CD4-positive, alpha-beta T cell treated with Interleukin-6 for 4 hours (primary cell): ENCODE measurements around the gene HAO1.
"Not testable (repeated sequence)": the region's sequence is repeated elsewhere in the genome, so short reads cannot be mapped to it uniquely, and the experiment has no call there.

Experiments used
- DNase-seq: peaks from one replicate; pipeline ENCODE4 v3.0.0-alpha.2; 2020; ENCODE audit warnings: mixed read lengths

Gene HAO1

DNA sequence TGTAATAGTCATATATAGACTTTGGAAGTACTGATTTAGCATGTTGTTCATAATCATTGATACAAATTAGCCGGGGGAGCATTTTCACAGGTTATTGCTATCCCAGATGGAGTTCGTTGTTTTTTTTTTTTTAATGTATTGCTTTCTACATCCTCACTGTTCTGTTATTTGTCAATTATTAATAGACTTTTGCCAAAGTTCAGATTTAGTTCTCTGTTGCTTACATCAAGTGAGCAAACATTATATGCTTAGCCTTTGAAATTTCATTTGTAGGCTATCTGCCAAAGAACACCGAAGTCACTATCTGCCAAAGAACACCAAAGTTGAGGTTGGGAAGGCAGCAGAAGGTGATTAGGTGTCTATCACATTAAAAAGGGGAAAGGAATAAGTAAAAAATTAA, at the start of gene HAO1:
HAO1 (minus strand) TSS at position 118 of the 400 bp plus-strand sequence; CDS start at position 82, 36 bp downstream.
- no peak for DNase-seq

DNA sequence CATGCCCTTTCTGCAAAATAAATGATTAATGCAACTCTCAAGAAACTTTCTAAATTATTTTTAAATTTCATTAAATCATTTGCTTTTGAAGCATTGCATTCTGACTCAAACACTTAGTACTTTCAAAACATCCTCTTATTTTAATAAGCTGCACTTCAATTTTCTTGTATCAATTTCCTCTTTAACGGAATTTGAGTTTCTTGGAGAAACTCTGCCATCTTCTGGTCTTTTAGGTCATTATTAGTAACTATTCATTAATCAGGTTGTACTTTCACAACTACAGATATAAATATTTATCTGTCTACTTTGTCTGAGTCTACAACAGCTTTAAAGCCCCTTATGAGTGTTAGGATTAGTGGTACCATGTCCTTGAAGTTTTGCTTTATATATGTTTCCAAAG, 49.1 kb upstream of the HAO1 start:
- DNase-seq, result no peak

DNA sequence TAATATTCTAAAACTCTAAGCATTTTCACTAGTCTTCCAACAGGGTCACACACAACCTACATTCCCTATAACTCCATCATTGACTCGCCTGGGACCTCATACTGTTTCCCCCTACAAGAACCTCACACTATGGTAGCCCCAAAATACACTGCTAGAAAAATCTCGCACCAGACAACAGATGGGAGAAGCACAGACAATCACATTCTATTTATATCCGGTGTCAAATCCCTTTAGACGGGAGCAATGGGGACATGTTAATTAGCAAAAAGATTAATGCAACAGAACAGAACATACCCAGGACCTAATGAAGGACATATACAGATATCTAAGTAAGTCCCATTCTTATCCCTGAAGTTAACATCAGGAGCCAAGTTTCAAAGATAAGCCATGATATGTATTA, 45.7 kb upstream of the HAO1 start:
- DNase-seq, result no peak

DNA sequence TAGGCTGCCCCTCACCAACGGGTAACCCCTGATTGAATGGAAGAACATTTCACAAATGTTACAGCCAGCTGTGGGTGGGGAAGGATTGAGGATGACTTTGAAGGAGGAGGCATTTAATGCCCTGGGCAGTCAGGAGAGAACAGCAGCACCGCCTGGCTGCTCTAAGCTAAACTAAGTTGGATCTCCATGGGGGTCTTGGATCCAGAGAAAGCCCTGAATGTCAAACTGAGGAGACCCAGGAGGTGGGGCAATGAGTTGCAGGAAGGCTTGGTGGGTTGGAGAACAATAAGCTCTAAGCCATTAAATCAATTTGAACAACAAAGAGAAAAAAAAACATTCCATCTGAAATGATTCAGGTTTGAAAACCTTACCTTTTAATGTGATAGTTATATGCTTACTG, 43.9 kb upstream of the HAO1 start:
- DNase-seq, result no peak

DNA sequence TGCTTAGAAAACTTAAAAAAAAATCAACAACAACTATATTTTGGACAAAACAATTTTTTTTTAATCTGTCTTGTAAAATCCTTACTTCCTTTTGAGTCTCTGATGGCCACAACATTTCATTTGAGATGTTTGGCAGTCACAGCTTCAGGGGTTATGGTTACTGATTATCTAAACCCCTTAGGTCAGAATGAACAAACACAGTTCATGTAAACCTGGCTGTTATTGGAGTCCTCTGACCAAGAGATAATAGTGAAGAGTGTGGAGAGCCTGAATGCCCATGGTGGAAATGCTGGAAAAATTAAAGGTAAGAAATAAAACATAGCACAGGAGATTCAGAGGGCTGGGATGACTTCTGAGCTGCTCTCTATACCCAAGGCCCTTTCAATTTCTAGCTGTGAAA, 41.1 kb upstream of the HAO1 start:
- DNase-seq, result no peak

DNA sequence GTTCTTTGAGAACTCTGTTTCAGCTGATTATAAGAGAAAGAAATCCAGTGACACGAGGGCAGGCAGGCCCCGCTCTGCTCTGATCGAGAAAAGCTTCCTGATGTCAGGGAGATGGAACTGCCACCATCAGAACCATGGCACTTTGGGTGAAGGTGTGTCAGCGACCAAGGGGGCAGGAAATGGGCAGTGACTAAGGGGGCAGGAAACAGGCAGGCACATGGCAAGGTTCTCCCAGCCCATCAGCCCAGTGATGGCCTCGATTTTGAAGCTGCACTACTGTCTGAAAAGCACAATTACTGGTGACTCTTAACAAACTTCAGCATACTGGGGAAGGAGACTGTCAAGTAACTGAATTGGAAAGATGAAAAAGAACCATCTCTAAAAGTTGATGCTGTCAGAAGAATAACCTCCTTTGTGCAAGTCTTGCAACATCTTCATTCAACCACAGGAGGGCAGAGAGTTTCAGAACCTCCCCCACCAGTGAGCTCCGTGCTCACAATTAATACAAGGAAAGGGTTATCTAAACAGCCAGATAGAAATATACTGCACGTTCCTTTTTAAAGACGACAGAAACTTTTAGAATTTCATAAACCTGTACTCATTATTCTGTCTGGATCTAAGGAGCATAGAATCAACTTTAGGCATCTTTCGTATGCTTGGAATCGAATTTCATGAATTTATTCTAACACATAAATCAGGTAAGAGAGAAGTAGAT, 40.2 kb upstream of the HAO1 start:
- no peak for DNase-seq

DNA sequence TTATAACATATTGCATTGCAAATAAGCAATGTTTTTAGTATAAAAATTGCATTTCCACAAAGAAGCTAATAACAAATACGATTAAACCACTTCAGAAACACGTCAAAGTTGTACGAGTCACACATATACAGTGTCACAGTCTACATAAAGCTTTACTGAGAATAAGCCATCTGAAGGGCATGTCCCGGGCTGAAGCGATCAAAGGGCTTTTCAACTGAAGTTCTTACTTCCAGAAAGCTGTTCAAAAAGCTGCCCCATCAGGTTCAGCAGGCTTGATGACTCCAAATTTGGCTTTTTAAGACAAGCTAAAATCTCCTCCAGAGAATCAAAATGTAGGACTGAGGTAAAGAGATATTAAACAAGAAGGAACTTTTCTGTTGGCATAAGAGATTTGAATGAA, 37.5 kb upstream of the HAO1 start:
- DNase-seq, result no peak

DNA sequence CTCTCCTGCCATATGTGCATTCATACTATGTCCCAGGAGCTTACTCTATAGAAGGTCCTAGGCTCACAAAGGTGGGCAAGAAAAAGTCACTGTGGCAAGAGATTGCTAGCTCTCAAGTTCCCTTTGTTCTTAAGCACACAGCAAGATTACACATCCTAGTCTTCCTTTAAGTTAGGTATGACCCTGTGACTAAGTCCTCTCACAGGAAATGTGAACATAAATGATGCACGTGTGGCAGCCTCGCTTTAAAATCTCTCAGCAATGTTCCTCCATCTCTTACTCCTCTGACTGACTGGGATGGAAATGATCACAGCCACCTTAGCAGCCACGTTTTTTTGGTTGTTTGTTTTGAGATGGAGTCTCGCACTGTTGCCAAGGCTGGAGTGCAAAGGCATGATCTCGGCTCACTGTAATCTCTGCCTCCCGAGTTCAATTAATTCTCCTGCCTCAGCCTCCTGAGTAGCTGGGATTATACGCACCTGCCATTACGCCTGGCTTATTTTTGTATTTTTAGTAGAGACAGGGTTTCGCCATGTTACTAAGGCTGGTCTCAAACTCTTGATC, 35.7 kb upstream of the HAO1 start:
- DNase-seq, result no peak

DNA sequence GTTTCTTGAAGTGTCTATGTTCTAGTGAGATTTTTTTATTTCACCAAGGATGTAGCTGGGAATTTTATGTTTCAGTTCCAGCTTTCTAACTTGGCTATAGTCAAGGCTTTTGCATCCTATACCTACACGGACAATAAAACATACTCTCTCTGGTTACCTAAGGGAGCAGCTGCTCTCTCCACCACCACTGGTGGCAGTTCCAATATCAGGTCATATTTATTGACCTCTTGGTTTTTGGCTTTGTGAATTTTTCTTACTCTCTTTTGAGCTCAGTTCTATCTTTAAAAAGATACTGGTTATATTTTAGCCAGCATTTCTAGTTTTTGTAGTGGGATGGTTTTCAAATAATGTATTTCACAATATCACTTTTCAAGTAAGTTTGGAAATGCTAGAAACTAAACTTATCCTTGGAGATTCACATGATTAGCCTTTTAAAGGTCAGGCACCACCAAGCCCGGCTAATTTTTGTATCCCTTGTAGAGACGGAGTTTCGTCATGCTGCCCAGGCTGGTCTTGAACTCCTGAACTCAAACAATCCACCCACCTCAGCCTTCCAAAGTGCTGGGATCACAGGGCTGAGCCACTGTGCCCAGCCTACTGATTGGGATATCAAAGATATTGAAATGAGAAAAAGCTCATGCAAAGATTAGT, 34.7 kb upstream of the HAO1 start:
- DNase-seq, result no peak

DNA sequence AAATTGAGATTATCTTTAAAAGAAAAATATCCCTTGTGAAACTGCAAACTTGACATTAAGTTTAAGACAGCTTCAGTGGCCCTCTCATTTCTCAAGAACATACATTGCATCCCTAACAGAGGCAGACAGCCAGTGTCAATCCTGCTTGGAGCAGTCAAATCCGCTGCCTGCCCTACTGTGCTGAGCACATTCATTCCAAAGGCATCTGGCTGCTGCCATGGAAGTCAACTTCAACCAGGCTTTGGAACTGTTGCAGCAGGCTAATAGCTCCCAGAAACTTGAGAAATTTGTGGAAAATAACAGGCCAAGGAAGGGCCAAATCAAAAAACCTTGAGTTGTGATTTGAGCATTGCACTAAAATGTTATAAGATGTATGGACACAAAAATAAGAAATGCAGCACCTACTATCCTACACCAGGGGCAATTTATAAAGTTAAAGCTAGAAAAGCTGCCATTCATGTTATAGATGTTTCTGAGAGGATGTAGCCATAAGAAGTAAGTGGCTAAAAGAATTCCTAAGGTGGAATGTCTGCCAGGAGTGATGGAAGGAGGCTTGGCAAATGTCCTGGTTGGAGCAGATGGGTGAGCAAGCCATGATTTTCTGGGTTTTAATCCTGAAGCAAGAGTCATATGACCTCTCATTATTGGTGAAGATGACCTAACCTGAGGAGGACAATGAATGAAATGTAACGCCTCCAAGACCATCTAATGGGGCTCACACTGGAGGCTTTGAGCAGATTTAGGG, 31.4 kb upstream of the HAO1 start:
- no peak for DNase-seq

DNA sequence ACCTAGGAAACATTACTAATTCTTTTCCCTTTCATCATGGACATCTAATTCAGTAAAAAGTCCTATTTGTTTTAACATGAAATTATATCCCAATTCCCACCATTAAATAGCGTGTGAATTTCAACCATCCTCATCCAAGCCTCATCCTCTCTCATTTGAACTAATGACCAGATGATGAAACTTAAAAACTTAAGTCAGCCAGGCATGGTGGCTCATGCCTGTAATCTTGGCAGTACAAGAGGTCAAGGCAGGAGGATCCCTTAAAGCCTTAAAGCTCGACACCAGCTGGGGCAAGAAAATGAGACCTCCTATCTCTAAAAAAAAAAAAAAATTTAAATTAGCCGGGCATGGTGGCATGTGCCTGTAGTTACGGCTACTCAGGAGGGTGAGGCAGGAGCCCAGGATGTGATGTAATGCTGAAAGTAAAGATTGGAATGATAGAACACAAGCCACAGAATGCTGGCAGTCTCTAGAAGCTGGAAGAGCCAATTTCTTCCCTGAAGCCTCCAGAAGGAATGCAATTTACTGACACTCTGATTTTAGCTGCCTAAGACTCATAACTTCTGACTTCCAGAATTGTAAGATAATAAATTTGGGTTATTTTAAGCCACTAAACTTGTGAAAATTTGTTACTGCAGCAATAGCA, 27.1 kb upstream of the HAO1 start:
- no peak for DNase-seq

DNA sequence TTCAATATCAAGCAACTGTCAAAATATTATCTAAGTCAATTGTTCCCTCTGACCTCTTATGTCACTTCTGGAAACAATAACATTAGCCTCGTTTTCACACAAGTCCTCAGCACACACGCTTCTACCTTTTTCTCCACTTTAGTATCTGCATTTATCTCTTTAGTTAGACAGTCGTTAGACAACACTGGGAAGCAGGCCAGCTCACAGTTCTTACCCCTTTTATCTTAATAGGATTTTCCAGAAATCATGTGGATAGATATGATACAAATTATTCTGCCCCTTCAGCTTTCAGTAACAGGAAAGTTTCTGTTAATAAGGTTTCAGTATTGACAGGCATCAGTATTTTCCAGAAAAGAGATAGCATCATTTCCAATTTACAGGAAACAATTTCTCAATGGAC, 25.9 kb upstream of the HAO1 start:
- no peak for DNase-seq

DNA sequence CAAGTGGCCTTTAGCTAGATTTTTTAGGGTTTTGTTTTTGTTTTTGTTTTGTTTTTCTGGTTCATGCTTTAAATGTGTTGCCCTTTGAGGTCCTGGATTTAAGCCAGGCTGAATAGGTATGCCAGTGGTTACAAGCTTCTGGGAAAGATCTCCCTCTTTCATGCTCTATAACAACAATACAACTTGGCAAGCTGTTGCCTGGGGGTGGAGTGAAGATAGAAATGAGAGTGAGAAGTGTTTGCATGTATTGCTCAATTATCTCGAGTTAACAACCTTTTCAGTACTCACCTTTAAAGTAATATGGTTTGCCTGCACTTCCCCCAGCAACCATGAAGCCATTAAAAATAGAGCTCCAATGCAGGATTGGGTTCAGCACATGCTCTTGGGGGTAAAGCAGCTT, 19.2 kb upstream of the HAO1 start:
- no peak for DNase-seq

DNA sequence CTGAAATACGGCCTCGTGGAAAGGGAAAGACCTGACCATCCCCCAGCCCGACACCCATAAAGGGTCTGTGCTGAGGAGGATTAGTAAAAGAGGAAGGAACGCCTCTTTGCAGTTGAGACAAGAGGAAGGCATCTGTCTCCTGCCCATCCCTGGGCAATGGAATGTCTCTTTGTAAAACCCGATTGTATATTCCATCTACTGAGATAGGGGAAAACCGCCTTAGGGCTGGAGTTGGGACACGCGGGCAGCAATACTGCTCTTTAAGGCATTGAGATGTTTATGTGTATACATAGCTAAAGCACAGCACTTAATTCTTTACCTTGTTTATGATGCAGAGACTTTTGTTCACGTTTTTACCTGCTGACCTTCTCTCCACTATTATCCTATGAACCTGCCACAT, 16.3 kb upstream of the HAO1 start:
- DNase-seq, result not testable (repeated sequence)

DNA sequence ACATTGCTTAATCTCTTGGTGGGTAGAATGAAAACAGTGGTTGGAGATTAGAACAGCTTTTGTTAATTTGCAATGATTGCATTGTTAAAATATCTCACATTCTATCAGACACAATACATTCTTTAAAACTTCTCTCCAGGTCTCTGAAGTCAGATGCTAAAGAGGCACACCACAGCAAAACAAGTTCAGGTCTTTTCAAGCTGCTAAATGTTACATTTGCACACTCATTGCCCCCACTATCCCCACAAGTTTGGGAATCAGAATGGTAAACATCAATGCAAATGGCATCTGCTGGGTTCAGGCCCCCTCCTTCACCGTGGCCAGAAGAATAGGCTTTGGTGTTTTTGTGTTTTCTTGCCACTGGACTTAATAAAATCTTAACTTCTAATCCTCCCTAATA, 10.1 kb upstream of the HAO1 start:
- DNase-seq, result no peak

DNA sequence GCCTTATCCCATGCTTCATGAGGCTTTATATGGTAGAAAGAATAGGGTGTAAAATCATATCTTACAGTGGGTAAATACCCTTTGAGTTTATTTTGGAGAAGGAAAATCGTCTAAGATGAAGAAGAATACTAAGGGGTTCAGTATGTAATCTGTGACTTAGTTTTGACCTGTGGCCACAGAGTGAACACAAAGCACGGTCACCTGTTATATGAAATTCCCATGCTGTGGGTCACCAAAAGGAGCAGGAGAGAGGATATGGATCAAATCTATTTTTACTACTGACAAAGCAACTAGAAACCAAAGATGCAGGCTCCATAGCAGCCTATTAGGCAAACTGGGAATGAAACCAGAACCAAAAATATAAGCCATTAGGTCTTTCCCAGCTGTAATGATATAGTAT, 3.6 kb upstream of the HAO1 start:
- DNase-seq, result no peak

DNA sequence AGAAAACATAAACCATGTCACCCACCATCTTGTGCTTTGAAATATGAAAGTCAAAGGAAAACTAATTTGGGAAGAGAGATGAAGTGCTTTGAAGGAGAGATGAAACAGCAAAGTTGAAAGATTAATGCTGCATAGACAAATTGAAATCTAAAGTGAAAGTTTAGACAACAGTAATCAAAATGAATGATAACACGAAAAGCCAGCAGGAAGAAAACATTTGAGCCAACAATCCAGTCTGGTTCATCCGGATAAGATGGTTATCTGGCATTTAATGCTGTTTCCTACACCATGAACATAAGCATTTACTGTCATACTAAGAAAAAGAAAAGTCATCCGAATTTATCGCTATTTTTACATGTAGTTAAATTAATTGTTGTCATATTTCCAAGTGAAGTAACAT, 595 bp downstream of the HAO1 start:
- no peak for DNase-seq

DNA sequence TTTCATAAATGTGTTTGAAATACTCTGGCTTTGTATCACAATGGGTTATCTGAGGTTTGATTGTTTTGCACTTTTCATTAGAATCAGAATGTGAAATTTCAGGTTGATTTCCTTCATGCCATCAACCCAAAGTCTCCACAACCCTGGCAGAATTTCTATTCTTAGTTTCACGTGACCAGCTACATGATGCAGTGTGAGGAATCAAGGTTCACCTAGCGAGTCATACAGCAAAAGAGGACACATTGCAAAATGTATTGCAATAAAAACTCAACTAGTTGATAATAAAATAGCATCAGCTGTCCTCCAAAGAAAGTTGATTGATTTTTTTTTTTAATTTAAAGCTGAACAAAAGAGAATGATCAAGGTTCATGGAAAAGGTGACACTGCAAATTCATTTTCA, 2.2 kb downstream of the HAO1 start:
- no peak for DNase-seq

DNA sequence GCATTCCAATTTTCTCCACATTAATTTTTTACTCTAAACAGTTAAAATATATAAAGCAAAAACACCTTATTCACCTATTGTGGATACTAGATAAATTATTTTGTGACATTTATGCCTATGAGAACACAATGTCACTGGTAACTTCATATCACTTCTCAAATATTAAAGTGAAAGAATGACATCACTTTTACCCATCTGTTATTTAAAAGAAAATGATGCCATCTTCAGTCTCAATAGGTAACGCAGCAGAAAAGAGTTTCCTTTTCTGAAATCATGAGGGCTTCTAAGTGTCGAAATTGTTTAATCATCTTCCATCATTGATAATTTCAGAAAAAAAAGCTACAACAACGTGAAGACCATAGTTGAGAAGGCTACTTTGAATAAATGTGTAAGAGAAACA, 2.9 kb downstream of the HAO1 start:
- no peak for DNase-seq

DNA sequence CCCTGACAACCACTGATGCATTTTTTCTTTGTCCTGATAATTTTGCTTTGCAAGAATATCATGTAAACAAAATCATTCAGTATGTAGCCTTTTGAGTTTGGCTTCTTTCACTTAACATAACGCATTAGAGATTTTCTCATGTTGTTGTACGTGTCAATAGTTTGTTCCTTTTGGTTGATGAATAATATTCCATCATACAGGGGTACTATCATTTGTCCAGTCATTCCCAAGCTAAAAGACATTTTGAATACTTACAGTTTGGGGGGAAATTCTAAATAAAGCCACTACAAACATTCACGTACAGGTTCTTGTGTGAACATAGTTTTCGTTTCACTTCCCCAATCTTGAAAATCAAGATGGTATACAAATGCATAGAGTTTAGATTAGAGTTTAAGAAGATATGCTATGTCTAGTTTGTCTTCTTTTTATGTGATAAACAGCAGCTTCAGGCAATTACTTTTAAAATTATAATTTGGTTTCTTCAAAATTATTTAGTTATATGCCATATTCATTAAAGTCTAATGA, 5.2 kb downstream of the HAO1 start:
- no peak for DNase-seq

DNA sequence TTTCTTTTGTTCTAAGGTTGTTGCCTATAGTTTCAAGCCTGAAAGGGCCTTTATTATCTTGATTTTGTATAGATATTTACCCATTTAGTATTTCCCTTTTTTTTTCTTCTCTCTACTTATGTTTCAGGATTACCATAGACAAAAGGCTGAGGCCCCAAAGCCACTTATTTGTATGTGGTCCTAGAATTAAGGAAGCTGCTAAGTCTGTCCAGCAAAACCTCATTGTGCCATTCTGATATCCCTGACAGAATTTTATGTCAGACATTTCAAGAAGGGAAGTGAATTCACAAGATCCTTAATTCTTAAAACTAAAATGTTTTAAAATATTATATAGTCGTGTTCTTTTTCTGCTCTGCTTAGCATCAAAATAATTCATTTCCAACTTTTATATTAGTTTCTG, 6.9 kb downstream of the HAO1 start:
- DNase-seq, result no peak

DNA sequence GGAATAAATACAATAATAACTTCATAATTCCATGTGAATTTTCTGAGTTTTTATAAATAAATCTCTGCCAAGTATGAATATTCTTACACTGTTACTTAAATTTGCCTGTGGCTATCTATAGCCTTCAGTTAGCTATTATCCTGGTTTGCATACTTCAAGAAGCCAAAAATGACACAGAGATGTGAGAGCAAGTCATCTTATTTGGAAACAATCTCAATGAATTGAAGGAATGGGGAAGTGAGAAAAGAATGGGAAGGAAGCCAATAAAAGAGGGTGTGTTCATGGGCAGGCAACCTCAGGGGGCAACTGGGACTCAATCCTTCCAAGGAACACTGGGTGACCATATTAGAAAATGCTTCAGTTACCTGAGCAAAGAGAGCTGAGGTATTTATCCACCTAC, 9.9 kb downstream of the HAO1 start:
- no peak for DNase-seq

DNA sequence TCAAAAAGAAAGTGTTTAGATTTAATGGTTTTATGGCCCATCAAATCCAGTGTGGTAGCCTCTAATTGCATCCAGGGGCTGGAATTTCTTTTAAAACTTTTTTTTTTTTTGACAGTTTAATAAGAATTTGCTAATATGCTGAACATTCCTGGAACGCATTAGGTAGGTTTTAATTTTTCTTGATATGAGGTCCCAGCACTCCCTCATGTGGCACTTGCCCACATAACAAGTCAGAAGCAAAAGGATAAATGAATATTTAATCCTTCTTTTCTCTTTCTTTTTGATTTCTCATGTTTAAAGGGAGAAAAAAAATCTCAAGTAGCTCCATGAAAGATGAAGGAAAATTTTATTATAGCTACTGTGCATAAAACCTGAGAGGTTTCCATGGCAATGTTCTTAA, 13.5 kb downstream of the HAO1 start:
- DNase-seq, result no peak
